Measurements from ENCODE around the gene DPEP3.
A peak's percentile ranks its signal among the peaks of the same experiment; 100 is the strongest.
"Not testable (repeated sequence)": the region's sequence is repeated elsewhere in the genome, so short reads cannot be mapped to it uniquely, and the experiment has no call there.

DPEP3 gene

DNA sequence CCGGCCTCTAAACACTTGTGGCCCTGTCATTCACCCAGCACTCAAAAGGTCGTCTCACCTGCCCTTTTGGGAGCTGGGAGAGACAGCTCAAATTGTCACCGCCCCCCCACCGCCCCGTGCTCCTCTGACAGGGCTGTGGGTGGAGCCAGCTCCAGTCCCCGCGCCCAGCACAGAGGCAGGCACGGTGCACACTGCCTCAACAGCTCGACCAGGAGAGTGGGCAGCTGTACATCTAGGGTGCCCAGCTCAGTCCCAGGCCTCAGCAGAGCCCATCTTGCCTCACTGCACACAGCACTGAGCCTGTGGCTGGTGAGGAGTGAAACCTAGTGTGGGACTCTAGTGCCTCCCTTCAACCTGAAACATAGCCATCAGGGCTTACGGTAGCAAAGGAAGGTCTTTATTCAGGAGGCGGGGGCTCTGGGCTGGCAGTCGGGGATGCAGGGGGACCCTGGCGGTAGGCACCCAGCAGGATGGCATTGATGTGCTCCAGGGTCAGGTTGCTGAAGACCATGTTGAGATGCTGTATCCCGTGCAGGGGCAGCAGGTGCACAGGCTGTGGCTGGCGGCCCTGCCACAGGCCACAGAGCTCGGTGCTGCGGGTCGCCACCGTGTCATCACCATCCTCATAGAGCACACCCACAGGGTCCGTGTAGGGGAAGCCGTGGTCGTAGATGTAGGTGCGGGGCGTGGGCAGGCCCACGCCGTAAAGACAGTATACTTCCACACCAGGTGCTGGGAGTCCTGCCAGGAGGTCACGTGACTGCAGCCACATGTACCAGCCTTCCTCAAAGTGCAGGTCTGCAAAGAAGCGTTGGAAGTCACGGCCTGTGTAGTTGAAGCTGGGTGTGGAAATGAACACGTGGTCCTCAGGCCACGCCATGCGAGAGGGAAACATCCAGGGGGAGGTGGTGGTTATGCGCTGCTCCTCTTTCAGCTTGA is 40.5 kb downstream of the DPEP3 start:
- H3K9me3 ChIP-seq (ENCODE audit: control insufficient read depth, low read depth, low read length) = no peaks in the 10 kb centered on the region
- H3K4me3 ChIP-seq (ENCODE audit: low read length) = no peak overlapping the region
- no peak overlapping the region for H3K9ac ChIP-seq (ENCODE audit: low read length)
- no peak overlapping the region for H3K27ac ChIP-seq (ENCODE audit: low read length)
- peaks cover 7% of the 10 kb centered on the region for H3K36me3 ChIP-seq (ENCODE audit: control insufficient read depth, low read depth, low read length)
- H3K27me3 ChIP-seq (ENCODE audit: control insufficient read depth, insufficient read depth, low read length) = no peaks in the 10 kb centered on the region
- H3K4me1 ChIP-seq (ENCODE audit: control insufficient read depth, low read depth, low read length) = no peaks in the 10 kb centered on the region

DNA sequence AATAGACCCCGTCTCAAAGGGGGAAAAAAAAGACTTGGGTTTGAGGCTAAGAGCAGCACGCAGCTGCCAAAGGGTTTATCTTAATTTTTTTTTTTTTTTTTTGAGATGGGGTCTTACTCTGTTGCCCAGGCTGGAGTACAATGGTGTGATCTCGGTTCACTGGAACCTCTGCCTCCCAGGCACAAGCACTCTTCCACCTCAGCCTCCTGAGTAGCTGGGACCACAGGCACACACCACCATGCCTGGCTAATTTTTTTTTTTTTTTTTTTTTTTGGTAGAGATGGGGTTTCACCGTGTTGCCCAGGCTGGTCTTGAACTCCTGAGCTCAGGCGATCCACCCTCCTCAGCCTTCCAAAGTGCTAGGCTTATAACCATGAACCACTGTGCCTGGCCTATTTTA is 42.6 kb downstream of the DPEP3 start:
- H3K9ac ChIP-seq (ENCODE audit: low read length); H3K9me3 ChIP-seq (ENCODE audit: control insufficient read depth, low read depth, low read length); H3K4me1 ChIP-seq (ENCODE audit: control insufficient read depth, low read depth, low read length); H3K27me3 ChIP-seq (ENCODE audit: control insufficient read depth, insufficient read depth, low read length); H3K4me3 ChIP-seq (ENCODE audit: low read length); H3K36me3 ChIP-seq (ENCODE audit: control insufficient read depth, low read depth, low read length); H3K27ac ChIP-seq (ENCODE audit: low read length): not testable (repeated sequence)

DNA sequence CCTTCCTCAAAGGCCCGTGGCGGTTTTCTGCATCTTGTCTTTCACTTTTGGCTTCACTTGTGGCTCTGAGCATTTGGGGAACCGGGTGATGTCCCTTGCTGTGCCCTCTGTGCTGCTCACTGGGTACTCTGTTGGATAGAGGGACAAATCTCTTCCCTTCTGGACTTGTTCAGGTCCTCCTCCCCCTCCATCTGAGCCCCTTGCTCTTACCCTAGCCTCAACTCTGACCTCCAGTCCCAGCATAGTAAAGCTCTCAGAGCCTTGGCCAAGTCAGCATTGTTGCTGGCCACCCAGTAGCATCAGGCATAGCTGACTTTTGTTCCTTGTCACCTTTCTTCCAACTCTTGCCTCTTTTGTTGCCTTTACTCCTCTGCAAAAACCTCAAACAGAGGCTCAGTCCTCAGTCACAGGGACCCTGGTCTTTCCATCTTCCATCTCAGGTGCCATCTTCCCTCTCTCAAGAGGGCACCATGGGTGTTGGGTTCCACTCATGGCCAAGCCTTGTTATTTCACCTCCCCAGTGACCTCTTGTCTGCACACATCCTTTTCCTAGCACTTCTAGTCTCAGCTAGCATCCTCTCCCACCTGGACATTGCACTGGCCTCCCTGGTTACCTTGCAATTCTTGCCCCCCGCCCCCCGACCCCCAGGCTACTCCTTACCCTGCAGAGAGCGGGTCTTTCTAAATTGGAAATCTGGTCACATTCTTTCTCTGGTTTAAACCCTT is 43.3 kb downstream of the DPEP3 start:
- Histone ChIP-seq H3K27me3 (ENCODE audit: control insufficient read depth, insufficient read depth, low read length) (no peaks in the 10 kb centered on the region), H3K4me1 (ENCODE audit: control insufficient read depth, low read depth, low read length) (no peaks in the 10 kb centered on the region), H3K9me3 (ENCODE audit: control insufficient read depth, low read depth, low read length) (no peaks in the 10 kb centered on the region), H3K4me3 (ENCODE audit: low read length) (peak overlapping the region; percentile 96), H3K36me3 (ENCODE audit: control insufficient read depth, low read depth, low read length) (no peaks in the 10 kb centered on the region), H3K9ac (ENCODE audit: low read length) (peak overlapping the region; percentile 79), H3K27ac (ENCODE audit: low read length) (no peak overlapping the region)

DNA sequence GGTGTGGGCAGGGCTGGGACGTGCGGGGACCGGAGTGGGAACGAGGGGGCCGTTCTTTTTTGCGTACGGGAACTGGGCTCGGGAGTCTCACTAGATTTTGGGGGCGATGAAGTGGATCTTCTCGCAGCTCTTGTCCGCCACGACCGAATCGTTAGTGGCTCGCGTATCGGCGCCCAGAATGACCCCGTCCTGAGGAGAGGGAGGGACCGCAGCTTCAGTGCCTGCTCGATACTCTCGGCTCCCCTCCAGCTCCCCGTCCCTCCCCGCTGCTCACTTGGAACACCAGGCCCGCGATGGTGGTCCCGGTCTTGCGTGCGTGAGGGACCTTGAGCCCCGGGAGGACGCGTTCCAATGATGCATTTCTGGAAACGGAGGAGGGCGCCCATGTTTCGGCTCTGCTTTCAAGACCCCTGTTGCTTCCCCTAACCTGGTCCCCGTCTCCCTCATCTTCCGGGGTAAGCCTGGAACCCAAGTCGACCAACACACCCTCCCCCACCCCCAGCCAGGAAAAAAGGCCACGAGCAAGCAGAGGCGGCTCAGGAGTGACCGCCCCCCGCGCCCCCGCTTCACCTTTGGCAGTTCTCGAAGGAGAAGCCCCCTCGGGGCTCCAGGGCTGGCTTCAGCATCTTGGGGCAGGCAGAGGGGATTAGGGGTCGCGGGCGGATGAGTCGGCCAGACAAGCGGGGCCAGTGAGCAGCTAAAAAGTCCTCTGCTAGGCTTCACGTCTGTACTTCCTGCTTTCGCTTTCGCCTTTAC is 44.0 kb downstream of the DPEP3 start, which contains the start of gene PSMB10:
TSS of gene PSMB10 (minus strand) at position 727 of the 756 bp plus-strand sequence. CDS start at position 626, 101 bp downstream.
- Histone ChIP-seq H3K27me3 (ENCODE audit: control insufficient read depth, insufficient read depth, low read length) (no peaks in the 10 kb centered on the region), H3K9ac (ENCODE audit: low read length) (peak within 1 kb of the TSS; percentile 79), H3K4me1 (ENCODE audit: control insufficient read depth, low read depth, low read length) (no peaks in the 10 kb centered on the region), H3K36me3 (ENCODE audit: control insufficient read depth, low read depth, low read length) (no peaks in the 10 kb centered on the region), H3K9me3 (ENCODE audit: control insufficient read depth, low read depth, low read length) (no peaks in the 10 kb centered on the region), H3K4me3 (ENCODE audit: low read length) (peak within 1 kb of the TSS; percentile 96), H3K27ac (ENCODE audit: low read length) (peak within 1 kb of the TSS; percentile 37)

DNA sequence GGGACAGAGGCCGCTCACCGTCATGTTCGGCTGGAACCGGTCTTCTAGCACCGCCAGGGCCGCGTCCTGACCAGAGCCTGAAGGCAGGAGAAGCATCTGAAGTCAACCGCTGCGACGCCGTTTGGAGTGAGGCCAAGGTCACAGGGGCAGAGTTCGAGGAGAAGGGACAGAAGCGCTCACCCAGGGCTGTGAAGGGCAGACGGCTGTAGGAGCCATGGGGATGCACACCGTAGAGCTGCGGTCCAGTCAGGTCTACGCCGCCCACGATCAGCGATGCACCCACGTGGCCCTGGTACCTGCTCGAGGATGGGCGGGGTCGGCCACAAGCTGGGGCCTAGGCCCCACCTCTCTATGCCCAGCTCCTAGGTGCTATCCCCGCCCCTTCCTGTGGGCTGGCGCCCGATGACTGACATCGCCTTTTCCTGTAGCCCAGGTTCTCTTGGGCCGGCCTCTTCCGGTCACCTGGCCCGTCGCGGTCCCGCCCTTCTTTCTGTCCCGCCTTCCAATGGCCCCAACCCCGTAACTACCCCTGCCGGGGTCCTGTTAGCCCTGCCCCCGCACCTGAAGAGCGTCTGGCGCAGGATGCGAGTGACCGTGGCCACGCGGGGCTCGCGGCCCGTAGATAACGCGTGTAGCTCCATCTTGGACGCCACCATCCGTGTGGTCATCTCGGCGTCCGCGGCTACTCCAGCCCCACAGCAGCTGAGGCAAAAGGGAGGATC is 44.7 kb downstream of the DPEP3 start:
- H3K4me1 ChIP-seq (ENCODE audit: control insufficient read depth, low read depth, low read length) = no peaks in the 10 kb centered on the region
- H3K9me3 ChIP-seq (ENCODE audit: control insufficient read depth, low read depth, low read length) = no peaks in the 10 kb centered on the region
- no peaks in the 10 kb centered on the region for H3K27me3 ChIP-seq (ENCODE audit: control insufficient read depth, insufficient read depth, low read length)
- H3K36me3 ChIP-seq (ENCODE audit: control insufficient read depth, low read depth, low read length) = no peaks in the 10 kb centered on the region
- H3K27ac ChIP-seq (ENCODE audit: low read length) = peak overlapping the region; percentile 37
- H3K4me3 ChIP-seq (ENCODE audit: low read length) = peak overlapping the region; percentile 96
- peak overlapping the region; percentile 79 for H3K9ac ChIP-seq (ENCODE audit: low read length)

DNA sequence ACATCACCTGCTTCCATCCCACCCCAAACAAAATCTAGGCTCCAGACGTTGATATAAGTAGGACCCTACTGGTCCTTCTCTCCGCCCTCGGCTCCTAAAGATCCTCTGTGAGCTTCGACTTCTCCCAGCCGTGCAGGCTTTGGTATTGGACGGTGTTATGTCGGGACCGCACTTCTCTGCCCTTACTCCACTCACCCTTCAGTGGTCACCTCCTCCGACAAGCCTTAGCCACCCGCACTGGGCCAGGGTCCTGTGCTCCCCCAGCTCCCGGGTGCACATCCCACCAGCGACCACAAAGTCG is 45.2 kb downstream of the DPEP3 start:
- Histone ChIP-seq H3K27ac (ENCODE audit: low read length) (peak overlapping the region; percentile 22), H3K4me1 (ENCODE audit: control insufficient read depth, low read depth, low read length) (no peaks in the 10 kb centered on the region), H3K4me3 (ENCODE audit: low read length) (peak overlapping the region; percentile 96), H3K27me3 (ENCODE audit: control insufficient read depth, insufficient read depth, low read length) (no peaks in the 10 kb centered on the region), H3K36me3 (ENCODE audit: control insufficient read depth, low read depth, low read length) (no peaks in the 10 kb centered on the region), H3K9me3 (ENCODE audit: control insufficient read depth, low read depth, low read length) (no peaks in the 10 kb centered on the region), H3K9ac (ENCODE audit: low read length) (peak overlapping the region; percentile 69)

DNA sequence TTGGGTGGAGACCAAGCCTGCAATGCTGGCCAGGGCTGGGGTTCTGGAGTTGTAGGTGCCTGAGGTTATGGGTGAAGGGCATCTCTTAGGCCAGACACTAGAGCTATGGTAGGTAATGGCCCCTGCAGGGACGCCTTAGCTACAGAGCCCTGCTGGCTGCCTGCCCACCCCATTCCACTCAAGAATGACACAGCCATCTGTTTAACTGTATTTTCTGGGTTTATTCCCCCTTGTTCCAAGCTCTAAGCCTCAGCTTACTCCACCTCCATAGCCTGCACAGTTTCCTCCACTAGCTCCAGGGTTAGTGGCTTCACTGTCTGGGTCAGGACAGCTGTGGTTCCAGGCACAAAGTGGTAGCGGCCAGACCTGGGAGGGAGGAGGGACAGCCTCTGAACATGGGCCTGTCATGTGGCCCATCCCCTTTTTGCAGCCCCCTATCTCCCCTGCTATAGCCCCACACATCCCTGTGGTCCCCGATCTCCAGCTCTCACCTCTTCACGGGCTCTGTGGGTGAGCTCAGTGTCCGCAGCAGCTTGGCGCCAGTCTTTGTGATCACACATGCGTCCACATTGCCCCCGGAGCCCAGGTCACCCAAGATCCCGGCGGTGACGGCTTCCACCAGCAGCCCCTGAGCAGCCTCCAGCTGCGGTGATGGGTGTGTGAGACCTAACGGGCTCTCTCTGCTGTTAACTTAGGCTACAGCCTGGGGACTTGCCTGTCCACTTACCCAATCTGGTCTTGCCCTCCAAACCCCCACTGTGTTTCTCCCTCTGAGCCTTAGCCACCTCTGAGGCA is 45.8 kb downstream of the DPEP3 start:
- Histone ChIP-seq H3K36me3 (ENCODE audit: control insufficient read depth, low read depth, low read length) (no peaks in the 10 kb centered on the region), H3K4me1 (ENCODE audit: control insufficient read depth, low read depth, low read length) (no peaks in the 10 kb centered on the region), H3K9me3 (ENCODE audit: control insufficient read depth, low read depth, low read length) (no peaks in the 10 kb centered on the region), H3K27me3 (ENCODE audit: control insufficient read depth, insufficient read depth, low read length) (no peaks in the 10 kb centered on the region), H3K27ac (ENCODE audit: low read length) (no peak overlapping the region), H3K4me3 (ENCODE audit: low read length) (peak overlapping the region; percentile 96), H3K9ac (ENCODE audit: low read length) (peak overlapping the region; percentile 69)

DNA sequence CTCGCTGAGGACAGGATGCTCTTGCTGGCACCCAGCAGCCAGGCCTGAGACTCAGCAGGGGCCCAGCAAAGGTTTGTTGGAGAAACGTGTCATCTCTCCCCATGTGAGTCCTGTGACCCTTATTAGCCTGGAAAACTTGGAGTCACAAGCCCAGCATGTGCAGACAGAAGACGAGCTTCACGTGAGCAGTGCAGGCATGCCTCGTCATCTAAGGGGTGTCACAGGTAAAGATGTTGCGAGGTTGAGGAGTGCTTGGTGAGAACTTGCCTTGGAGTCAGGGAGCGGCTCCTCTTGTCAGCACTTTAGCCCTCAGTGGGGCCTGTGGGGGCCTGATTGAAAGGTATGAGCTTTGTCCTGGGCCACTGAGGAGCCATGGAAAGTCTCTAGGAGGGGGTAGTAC is 46.5 kb downstream of the DPEP3 start:
- H3K4me1 ChIP-seq (ENCODE audit: control insufficient read depth, low read depth, low read length) = no peaks in the 10 kb centered on the region
- H3K4me3 ChIP-seq (ENCODE audit: low read length) = no peak overlapping the region
- H3K9ac ChIP-seq (ENCODE audit: low read length) = no peak overlapping the region
- no peaks in the 10 kb centered on the region for H3K36me3 ChIP-seq (ENCODE audit: control insufficient read depth, low read depth, low read length)
- H3K27ac ChIP-seq (ENCODE audit: low read length) = no peak overlapping the region
- no peaks in the 10 kb centered on the region for H3K27me3 ChIP-seq (ENCODE audit: control insufficient read depth, insufficient read depth, low read length)
- H3K9me3 ChIP-seq (ENCODE audit: control insufficient read depth, low read depth, low read length) = no peaks in the 10 kb centered on the region

DNA sequence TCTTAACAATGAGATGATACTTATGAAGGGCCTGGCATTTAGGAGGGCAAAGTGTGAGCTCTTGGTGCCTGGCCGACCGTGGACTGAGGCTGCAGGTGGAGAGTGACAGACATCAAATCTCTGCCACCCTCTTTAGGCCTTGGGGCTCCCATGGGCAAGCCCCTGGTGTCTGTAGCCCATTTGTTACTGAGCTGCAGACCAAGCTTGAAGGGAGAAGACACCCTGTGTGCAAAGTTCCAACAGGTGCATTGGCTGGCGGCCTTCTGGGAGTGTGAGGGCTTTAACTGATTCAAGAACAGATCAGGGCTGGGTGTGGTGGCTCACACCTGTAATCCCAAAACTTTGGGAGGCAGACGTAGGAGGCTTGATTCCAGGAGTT is 47.8 kb downstream of the DPEP3 start:
- Histone ChIP-seq H3K27ac (ENCODE audit: low read length) (no peak overlapping the region), H3K4me1 (ENCODE audit: control insufficient read depth, low read depth, low read length) (no peaks in the 10 kb centered on the region), H3K36me3 (ENCODE audit: control insufficient read depth, low read depth, low read length) (no peaks in the 10 kb centered on the region), H3K4me3 (ENCODE audit: low read length) (no peak overlapping the region), H3K9me3 (ENCODE audit: control insufficient read depth, low read depth, low read length) (no peaks in the 10 kb centered on the region), H3K27me3 (ENCODE audit: control insufficient read depth, insufficient read depth, low read length) (no peaks in the 10 kb centered on the region), H3K9ac (ENCODE audit: low read length) (no peak overlapping the region)

DNA sequence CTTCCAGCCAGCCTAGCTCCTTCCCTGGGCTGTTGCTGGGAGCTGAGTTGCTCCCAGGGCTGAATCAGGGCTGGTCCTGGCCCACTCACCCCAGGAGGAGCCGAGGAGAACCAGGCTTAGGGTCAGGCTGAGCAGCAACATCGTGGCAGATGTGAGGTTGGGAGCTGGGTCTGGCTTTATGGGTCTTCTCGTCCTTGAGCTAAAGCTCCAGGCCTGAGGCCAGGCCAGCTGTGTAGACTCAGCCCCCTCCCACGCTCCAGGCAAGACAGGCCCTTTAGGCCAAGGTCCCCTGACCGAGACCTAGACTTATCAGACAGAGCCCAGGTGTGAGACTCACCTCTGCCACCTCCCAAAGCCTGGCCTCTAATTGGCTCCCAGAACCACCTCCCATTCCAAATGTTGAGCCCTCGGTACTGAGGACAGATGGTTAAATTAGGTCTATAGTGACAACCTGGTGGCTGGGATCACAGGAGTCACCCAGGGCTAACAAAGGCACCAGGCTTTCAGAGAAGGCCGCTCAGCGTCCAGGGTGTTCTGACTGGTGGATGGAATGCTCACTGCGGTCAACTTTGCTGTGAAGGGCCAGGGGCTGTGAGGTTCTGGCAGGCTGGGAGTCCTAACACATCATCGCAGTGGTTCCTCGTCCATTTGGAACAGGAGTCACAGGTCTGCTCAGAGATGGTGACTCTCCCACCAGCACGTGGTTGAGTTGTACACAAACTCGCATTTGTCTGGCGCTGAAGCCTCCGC is 48.4 kb downstream of the DPEP3 start, which contains the start of gene CTRL:
TSS of gene CTRL (minus strand) at position 151 of the 750 bp plus-strand sequence. CDS start at position 141, 10 bp downstream.
- Histone ChIP-seq H3K9me3 (ENCODE audit: control insufficient read depth, low read depth, low read length) (no peaks in the 10 kb centered on the region), H3K36me3 (ENCODE audit: control insufficient read depth, low read depth, low read length) (no peaks in the 10 kb centered on the region), H3K4me1 (ENCODE audit: control insufficient read depth, low read depth, low read length) (no peaks in the 10 kb centered on the region), H3K27ac (ENCODE audit: low read length) (no peak within 1 kb of the TSS), H3K4me3 (ENCODE audit: low read length) (no peak within 1 kb of the TSS), H3K27me3 (ENCODE audit: control insufficient read depth, insufficient read depth, low read length) (no peaks in the 10 kb centered on the region), H3K9ac (ENCODE audit: low read length) (no peak within 1 kb of the TSS)
